Astrocyte of the spinal cord (primary cell): Measurements from ENCODE around the gene NRXN3.
"Not testable (repeated sequence)": the region's sequence is repeated elsewhere in the genome, so short reads cannot be mapped to it uniquely, and the experiment has no call there.

ENCODE experiments used
- DNase-seq: peaks from one replicate; pipeline ENCODE4 v3.0.0; 2011; ENCODE audit warnings: low read depth, low spot score
- H3K4me3 ChIP-seq: 2 replicates; pipeline ENCODE4 v1.5.1; 2011; ENCODE audit warnings: low read depth, mild to moderate bottlenecking, low read length, moderate library complexity
- CTCF ChIP-seq: IDR thresholded peaks from 2 replicates; pipeline ENCODE4 v1.5.1; 2012; ENCODE audit warnings: low read depth, mild to moderate bottlenecking, low read length, inconsistent platforms
- in situ Hi-C: cut with HindIII; loops from 2 replicates; pipeline ENCODE4 v1.10.0; 2017; ENCODE audit warnings: low sequenced_read_pairs

NRXN3 gene

GRCh38 chr14:78524766-78525165, 354.6 kb downstream of the NRXN3 start:
- TF ChIP-seq CTCF = no peak
- DNase-seq = no peak
- H3K4me3 ChIP-seq = no peak overlapping the region
- in situ Hi-C loops = no loop called here

GRCh38 chr14:78530078-78530477, 359.9 kb downstream of the NRXN3 start:
- no peak overlapping the region for H3K4me3 ChIP-seq
- no peak for TF ChIP-seq CTCF
- peak; percentile 3 for DNase-seq
- in situ Hi-C loops = no loop called here

GRCh38 chr14:78534141-78534540, 364.0 kb downstream of the NRXN3 start:
- no peak for DNase-seq
- in situ Hi-C loops = no loop called here
- H3K4me3 ChIP-seq = no peak overlapping the region
- no peak for TF ChIP-seq CTCF

DNA sequence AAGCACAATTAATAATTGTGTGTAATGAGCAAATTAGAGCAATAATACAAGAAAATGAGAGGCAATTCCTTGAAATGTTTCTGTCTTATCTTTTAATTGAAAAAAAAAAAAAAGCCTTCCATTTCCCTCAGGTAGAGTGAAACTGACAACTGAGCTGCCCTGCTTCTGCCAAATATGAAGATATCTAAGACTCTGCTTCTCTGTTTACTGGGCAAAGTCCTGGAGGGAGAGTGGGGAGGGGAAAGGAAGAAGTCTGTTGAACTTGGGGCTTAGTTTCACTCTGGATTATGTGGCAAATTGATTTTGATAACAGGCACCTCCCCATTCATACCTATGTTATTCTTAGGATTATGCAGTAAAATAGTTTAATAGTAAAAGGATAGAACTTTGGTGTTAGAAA, 364.9 kb downstream of the NRXN3 start:
- TF ChIP-seq CTCF = no peak
- in situ Hi-C loops = no loop called here
- no peak overlapping the region for H3K4me3 ChIP-seq
- no peak for DNase-seq

DNA sequence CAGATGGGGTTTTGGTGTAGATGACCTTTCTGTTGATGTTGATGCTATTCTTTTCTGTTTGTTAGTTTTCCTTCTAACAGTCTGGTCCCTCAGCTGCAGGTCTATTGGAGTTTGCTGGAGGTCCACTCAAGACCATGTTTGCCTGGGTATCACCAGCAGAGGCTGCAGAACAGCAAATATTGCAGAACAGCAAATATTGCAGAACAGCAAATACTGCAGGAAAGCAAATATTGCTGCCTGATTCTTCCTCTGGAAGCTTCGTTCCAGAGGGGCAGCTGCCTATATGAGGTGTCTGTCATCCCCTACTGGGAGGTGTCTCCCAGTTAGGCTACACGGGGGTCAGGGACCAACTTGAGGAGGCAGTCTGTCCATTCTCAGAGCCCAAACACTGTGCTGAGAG, 371.6 kb downstream of the NRXN3 start:
- H3K4me3 ChIP-seq, in situ Hi-C loops, DNase-seq: not testable (repeated sequence)

- TF ChIP-seq CTCF = no peak
Measured at GRCh38 chr14:78543433-78543832, 373.3 kb downstream of the NRXN3 start.

DNA sequence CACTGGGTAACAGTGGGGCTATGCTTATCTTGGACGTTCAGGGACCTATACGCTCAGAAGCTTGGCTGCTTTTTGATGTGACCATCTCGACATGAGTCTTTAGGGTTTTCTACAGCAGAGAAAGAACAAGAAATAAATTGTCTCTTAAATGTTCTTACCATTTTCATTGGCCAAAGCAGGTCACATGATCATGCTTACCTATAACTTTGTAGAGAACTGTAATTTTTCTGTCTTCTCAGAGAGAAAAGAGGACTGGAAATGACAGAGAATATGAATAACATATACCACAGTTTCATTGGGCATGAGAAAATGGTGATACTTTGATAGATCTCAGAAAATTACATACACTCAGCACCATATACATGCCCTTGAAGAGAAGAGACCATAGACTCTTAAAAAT, 390.9 kb downstream of the NRXN3 start:
- H3K4me3 ChIP-seq = no peak overlapping the region
- TF ChIP-seq CTCF = no peak
- in situ Hi-C loops = no loop called here
- DNase-seq = no peak

More at GRCh38 chr14:78543433-78543832, 373.3 kb downstream of the NRXN3 start:
- no peak for DNase-seq
- in situ Hi-C loops = no loop called here
- H3K4me3 ChIP-seq = no peak overlapping the region
